DMS114 treated with DMSO at 0.1 percent for 48 hours (cell line): ENCODE measurements around the gene NFILZ.

Experiments
- DNase-seq: peaks from one replicate; lab custom pipeline; 2025; ENCODE audit not compliant: unreplicated experiment; lab: John Stamatoyannopoulos, UW

NFILZ gene

DNA sequence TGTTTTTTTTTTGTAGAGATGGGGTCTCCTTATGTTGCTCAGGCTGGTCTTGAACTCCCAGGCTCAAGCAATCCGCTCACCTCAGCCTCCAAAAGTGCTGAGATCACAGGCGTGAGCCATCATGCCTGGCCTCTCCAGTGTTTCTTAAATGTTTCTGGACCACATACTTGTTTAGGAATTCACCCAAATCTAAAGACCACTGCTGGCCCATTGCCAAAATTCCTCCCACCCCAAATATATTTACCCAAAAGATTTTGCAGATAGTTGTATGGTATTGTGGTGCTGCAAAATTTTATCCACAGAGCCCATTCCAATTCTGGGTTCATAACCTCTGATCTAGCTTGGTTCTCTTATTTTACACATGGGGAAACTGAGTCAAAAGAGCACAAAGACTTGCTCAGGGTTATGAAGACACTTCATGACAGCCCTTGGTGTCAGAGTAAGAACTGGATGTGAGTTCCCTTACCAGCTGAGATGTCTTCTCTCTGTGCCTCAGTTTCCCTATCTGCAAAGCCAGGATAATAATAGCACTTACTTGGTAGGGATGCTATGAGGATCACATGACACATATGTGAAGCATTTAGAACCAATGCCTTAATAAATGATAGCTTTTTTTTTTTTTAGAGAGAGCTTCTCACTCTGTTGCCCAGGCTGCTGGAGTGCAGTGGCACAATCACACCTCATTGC lies 10.9 kb downstream of the NFILZ start:
- no peak for DNase-seq

- DNase-seq: no peak
These were observed 11.6 kb downstream of the NFILZ start for GRCh38 chr19:8641908-8642547.

DNA sequence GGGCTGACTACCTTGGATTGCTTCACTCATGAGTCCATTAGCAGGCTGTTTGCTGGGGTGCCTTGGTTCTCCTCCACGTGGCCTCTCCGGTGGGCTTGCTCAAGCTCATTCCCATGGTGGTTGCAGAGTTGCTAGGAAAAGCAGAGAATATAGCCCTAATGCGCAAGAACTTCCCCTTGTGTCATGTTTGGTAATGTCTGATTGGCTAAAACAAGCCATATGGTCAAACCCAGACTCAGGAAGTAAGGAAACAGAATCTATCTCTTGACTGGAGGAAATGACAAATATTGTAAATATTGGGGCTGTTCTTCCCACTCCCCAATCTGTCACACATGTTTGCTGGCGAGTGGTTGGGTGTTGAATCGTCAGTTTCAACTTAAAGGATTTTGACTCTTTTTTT lies 12.1 kb downstream of the NFILZ start:
- no peak for DNase-seq

- no peak for DNase-seq
These were observed 13.6 kb downstream of the NFILZ start for GRCh38 chr19:8643860-8644653.

DNA sequence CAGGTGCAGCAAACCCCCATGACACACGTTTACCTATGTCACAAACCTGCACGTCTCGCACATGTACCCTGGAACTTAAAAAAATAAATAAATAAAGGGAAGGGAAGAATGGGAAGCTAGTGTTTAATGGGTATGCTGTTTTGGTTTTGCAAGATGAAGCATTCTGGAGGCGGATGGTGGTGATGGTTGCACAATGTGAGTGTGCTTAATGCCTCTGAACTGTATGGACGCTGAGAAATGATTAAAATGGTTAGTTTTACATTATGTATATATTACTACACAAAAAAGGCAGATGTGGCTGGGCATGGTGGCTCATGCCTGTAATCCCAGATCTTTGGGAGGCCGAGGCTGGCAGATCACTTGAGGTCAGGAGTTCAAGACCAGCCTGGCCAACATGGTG lies 17.8 kb downstream of the NFILZ start:
- no peak for DNase-seq

GRCh38 chr19:8654591-8655339 lies 24.3 kb downstream of the NFILZ start:
- no peak for DNase-seq

DNA sequence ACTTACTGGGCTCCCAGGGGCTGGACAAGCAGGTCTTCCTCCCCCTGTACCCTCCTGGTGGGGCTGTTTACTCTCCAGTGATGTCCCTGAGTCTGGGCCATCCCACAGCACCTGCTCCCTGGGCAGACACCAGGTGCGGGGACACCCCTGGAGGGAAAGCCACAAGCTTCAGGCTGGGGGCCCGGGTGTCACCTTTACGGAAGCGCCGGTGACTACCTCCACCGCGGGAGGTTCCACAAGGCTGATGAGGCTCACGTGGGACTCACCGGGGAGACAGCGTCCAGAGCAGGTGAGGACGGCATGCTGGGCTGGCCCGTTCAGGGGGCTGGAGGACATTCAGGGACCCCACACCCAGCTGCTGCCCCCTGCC lies 24.9 kb downstream of the NFILZ start:
- DNase-seq: no peak

- no peak for DNase-seq
These were observed 27.4 kb downstream of the NFILZ start for GRCh38 chr19:8657869-8658268.

DNA sequence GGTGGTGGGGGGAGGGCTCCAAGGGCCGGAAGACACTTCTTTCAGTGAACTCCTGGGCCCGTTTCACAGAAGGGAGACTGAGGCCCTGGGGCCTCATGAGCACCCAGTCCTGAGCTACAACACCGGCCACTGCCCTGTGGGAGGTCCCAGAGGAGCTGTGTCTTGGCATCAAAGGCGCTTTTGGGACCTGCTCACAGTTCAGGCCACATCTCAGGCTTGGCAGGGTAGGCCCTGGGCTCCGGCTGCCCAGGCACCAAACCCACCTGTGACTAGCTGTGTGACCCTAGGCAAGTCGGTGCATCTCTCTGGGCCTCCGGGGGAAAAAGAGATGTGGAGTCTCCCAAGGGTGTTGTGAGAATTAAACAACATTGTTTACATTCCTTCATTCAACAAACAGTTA lies 29.5 kb downstream of the NFILZ start:
- DNase-seq: no peak

GRCh38 chr19:8662263-8662662 lies 31.8 kb downstream of the NFILZ start:
- no peak for DNase-seq

DNA sequence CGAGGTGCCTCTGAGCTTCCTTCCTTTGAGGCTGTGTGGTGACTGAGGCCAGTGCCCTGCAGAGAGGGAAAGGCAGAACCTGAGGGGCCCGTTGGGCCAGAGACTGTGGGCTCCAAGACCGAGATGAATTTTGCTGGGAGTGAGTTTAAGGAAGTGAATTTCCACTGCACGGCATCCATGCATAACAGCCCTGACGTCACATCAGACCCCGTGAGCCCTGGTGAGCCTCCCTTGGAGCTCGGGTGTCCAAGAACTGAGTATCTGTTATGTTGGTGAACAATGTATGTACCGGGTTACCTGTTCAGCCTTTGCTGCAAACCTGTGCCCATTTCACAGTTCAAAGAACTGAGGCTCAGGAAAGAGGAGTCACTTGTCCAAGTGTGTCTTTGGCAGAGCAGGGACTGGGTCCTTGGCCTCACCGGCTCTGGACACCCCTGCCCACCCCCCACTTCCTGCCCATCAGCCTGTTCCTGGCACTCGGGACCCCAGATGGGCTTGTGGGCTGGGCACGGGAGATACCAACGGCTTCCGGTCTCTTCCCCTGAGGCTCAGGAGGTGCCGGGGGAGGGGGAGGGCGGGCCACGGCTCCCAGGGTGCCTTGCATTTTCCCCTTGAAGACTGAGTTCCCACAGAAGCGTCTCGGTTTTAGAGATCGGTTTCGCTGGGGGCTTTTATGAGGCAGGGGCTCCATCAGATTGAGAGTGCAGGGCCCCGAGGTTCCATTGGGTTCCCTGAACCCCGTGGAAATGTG lies 33.7 kb downstream of the NFILZ start:
- DNase-seq: no peak

DNA sequence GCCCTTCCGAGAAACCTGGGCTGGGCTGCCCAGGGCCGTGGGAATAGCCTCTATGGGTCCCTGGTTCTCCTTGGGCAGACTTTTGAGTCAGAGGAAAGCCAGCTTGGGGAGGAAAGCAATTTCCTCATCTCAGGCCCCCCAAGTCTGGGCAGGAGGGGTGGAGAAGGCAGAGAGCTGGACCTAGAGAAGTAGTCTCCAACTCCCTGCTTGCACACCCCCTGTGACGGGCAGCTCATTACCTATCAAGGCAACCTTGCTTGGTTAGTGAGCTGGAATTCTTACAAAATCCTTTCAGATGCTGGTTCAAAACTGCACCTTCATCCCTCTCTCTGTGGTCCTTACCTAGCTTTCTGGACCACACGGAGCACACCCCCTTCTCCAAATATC lies 34.2 kb downstream of the NFILZ start:
- DNase-seq: no peak

DNA sequence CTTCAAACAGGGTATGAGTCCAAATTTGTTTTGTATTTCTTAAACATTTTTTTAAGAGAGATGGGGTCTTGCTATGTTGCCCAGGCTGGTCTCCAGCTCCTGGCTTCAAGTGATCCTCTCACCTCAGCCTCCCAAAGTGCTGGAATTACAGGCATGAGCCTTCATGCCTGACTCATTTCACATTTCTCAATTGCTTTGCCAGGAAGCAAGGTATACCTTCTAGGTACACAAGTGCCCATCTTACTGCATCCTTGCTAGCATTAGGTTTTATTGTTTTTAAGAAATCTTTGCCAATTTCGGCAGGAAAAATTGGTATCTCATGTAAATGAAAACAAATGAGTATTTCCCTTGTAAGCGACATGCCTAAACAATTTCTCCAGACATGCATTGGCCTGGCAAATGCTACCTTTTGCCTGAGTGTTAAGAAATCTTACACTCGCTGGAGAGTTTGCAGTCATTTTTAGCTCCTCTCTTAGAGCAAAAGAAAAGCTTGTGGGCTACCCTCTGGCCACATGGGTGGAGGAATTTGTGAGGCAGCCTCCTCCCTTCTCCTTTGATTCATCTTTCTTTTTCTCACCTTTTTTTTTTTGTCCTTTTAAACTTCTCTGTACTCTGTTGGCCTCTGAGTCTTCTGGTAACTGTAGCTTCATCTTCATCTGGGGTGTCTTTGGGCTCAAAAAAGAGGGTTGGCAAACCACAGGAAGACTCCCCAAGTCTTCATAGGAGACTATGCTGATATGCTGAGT lies 35.2 kb downstream of the NFILZ start:
- no peak for DNase-seq

GRCh38 chr19:8666814-8667405 lies 36.5 kb downstream of the NFILZ start:
- no peak for DNase-seq

DNA sequence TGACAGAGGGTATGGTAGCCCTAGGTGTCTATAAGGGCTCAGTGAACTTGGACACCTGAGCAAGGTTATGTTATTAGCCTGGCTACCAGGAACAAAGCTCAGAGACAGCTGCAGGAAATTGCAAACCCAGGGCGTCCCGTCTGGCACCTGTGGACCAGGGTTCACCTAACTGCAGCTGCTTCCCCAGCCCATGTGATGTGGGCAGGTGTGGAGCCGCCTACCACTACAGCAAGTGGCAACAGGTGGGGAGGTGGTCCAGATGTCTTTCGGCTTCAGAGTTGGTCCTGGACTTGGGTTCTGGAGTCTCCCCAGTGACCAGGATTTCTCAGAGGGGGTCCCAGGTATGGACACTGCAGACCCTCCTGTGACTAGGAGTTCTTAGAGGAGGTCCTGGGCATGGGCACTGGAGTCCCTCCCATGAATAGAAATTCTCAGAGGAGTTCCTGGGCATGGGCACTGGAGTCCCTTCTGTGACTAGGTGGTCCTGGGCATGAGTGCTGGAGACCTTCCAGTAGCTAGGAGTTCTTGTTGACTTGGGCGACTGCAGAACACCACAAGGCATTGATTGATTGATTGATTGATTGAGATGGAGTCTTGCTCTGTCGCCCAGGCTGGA lies 43.0 kb downstream of the NFILZ start:
- no peak for DNase-seq

DNA sequence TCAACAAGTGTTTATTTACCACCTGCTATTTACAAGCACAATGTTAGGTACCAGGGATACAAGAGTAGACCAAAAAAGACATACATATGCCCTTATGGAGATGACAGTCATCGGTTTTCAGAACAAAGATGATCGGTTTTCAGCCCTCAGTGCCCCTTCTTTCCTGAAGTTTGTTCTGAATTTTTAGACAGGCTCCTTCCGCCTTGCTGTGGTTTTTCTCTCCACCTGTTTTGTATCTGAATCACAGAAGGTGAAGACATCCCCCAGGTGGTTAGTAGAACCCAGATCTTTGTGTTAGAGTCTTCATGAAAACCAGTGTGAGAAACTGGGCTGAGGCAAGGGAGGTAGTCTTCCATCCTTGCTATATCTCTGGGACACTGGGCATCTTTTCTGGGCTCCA lies 44.6 kb downstream of the NFILZ start:
- no peak for DNase-seq

- DNase-seq: no peak
These were observed 47.9 kb downstream of the NFILZ start for GRCh38 chr19:8678244-8678807.
